SK-N-MC (cell line): ENCODE data around the gene MTMR4.

Source experiments
- EZH2 ChIP-seq: fragments of 200-600 bp; sonication (generic); IDR thresholded peaks from one replicate; pipeline ENCODE4 v1.6.1; 2017; ENCODE audit warnings: antibody characterized with exemption
- FOXP2 ChIP-seq: optimal IDR thresholded peaks from 2 replicates; pipeline ENCODE3; 2011; ENCODE audit warnings: mild to moderate bottlenecking, moderate library complexity; ENCODE audit not compliant: insufficient read depth; ENCODE audit errors: extremely low read length, control extremely low read depth
- POLR2AphosphoS5 ChIP-seq: IDR thresholded peaks from 2 replicates; pipeline ENCODE4 v1.6.1; 2012; ENCODE audit warnings: mild to moderate bottlenecking, low read depth, low read length, borderline replicate concordance

- no peak for TF ChIP-seq POLR2AphosphoS5
- no peak for TF ChIP-seq EZH2
- no peak for TF ChIP-seq FOXP2
Measured at GRCh38 chr17:58527949-58528348, 13.5 kb upstream of the MTMR4 start.
